Heart left ventricle (tissue), 16 donors: ENCODE data around the gene FGFBP3. TPM values are rescaled to one million over a fixed set of nuclear protein-coding genes. Genes with fewer than 3 reads are reported as not detected.

Experiments used
- ATAC-seq, 4 donors: fragments of 200-7000 bp; cut with Tn5 transposase; one replicate each; pipeline ENCODE4 v1.9.1; 2020 to 2022; ENCODE audit warnings: moderate library complexity in 4 of 4, mild to moderate bottlenecking in 3 of 4, moderate number of reproducible peaks in 1 of 4
- DNase-seq, 5 donors: peaks; one replicate each; pipeline ENCODE4 v3.0.0-alpha.2; 2020
- H3K27ac ChIP-seq, 12 donors: fragments of 200-600 bp; sonication (generic) in 4 of 12; one replicate each; pipeline versions ENCODE4 v1.5.0 to v1.8.0; 2016 to 2022; ENCODE audit warnings: mild to moderate bottlenecking in 2 of 12
- H3K27me3 ChIP-seq, 9 donors: fragments of 200-600 bp; sonication (generic) in 2 of 9; one replicate each; pipeline versions ENCODE4 v1.5.1 to v1.8.0; 2016 to 2022; ENCODE audit warnings: mild to moderate bottlenecking in 3 of 9
- H3K36me3 ChIP-seq, 9 donors: fragments of 200-600 bp; sonication (generic) in 2 of 9; one replicate each; pipeline versions ENCODE4 v1.5.0 to v1.8.0; 2018 to 2022; ENCODE audit warnings: mild to moderate bottlenecking in 2 of 9
- H3K4me1 ChIP-seq, 12 donors: fragments of 200-600 bp; sonication (generic) in 4 of 12; one replicate each; pipeline versions ENCODE4 v1.5.0 to v1.8.0; 2016 to 2022; ENCODE audit warnings: mild to moderate bottlenecking in 3 of 12
- H3K4me3 ChIP-seq, 12 donors: fragments of 200-600 bp; sonication (generic) in 4 of 12; one replicate each; pipeline versions ENCODE4 v1.5.0 to v1.8.0; 2017 to 2022; ENCODE audit warnings: mild to moderate bottlenecking in 9 of 12, moderate library complexity in 4 of 12
- H3K9me3 ChIP-seq, 12 donors: fragments of 200-600 bp; sonication (generic) in 4 of 12; one replicate each; pipeline versions ENCODE4 v1.5.0 to v1.8.0; 2016 to 2022; ENCODE audit warnings: mild to moderate bottlenecking in 1 of 12
- POLR2A ChIP-seq, 2 donors: fragments of 450-650 bp; IDR thresholded peaks; one replicate each; pipeline ENCODE4 v1.6.1; 2017; ENCODE audit warnings: antibody characterized with exemption in 2 of 2, mild to moderate bottlenecking in 2 of 2, moderate library complexity in 2 of 2
- WGBS, 4 donors: extraction: QIAGEN DNeasy Blood & Tissue Kit in 2 of 4; methylation state at CpG; one replicate each; pipeline versions ENCODE4 v1.1.5 to v1.1.7; 2013 to 2018; 5-methylcytosine and 5-hydroxymethylcytosine counted together
- intact Hi-C, 10 donors: fragments of 100-400 bp; cut with DNase I; formaldehyde crosslinking; loops; one replicate each; pipeline versions ENCODE4 v1.11.1 to v1.14.2; 2022
- polyA plus RNA-seq, 2 donors: library from polyadenylated mRNA; stranded (reverse); fragments of 200-250 nt; gene quantifications; one replicate each; pipeline ENCODE4 v1.2.3, GENCODE V29; 2013
- total RNA-seq, 9 donors: library from RNA; depleted of rRNA in 2 of 9; stranded (reverse); fragments of >200 nt in 2 of 9; fragmentation: NEBNext Ultra II Directional in 3 of 9; extraction: Animal tissue kit (Norgen Biotek cat#: 25700) in 3 of 9; gene quantifications; one replicate each; pipeline versions ENCODE4 v1.1.0 to v1.2.4, GENCODE V29; 2016 to 2023
- TF ChIP-seq, protein P1 (sequence below), 12 donors: fragments of 200-600 bp; sonication (generic) in 4 of 12; IDR thresholded peaks; one replicate each; pipeline versions ENCODE4 v1.5.0 to v1.8.0; 2018 to 2022; ENCODE audit warnings: antibody characterized with exemption in 12 of 12, mild to moderate bottlenecking in 5 of 12
- donor health status: ischemic (EF 13 %, LVEDD 7.1; RV severe dilation, severe dysfunction).
- donor health status: healthy with polysubstance abuse.
- donor health status: DM: no; HTN: yes; CAD: no.
- donor health status: DM: no; HTN: no; CAD: no.
- donor health status: ischemic (EF 25% LVEDD 6.9; RV normal size, moderate dysfunction).
- donor health status: ischemic (EF 25% LVEDD 5.7; RV mildly dilated, moderate dysfunction).
- donor health status: healthy.
- donor health status: DM: yes; HTN: yes; CAD: no.
- donor health status: ischemic (EF 35%, LVEDD 5.7; RV mildly dilated, moderate dysfunction).
- donor health status: nonischemic (EF 11% LVEDD 7.7; RV severe dilation, severe dysfunction).
- donor health status: DM: yes; HTN: yes; CAD: no.
- donor health status: PGD.
- donor health status: ischemic (EF 29% LVEDD 5.4; RV normal size, mild dysfunction).
- donor health status: nonischemic (EF 23%, LVEDD 6.1; RV moderate dilation, normal function).

FGFBP3 gene
- total and polyA plus RNA-seq, 11 donors: 0.16 to 0.81 (median 0.48) TPM; not detected in 1

- no peak for ATAC-seq
- TF ChIP-seq, protein P1, sequence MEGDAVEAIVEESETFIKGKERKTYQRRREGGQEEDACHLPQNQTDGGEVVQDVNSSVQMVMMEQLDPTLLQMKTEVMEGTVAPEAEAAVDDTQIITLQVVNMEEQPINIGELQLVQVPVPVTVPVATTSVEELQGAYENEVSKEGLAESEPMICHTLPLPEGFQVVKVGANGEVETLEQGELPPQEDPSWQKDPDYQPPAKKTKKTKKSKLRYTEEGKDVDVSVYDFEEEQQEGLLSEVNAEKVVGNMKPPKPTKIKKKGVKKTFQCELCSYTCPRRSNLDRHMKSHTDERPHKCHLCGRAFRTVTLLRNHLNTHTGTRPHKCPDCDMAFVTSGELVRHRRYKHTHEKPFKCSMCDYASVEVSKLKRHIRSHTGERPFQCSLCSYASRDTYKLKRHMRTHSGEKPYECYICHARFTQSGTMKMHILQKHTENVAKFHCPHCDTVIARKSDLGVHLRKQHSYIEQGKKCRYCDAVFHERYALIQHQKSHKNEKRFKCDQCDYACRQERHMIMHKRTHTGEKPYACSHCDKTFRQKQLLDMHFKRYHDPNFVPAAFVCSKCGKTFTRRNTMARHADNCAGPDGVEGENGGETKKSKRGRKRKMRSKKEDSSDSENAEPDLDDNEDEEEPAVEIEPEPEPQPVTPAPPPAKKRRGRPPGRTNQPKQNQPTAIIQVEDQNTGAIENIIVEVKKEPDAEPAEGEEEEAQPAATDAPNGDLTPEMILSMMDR (IDR thresholded peaks at IDR 0.05): no peak
- TF ChIP-seq POLR2A (IDR thresholded peaks at IDR 0.05): no peak
Measured at GRCh38 chr10:91919651-91920050, 10.4 kb upstream of the FGFBP3 start.

GRCh38 chr10:91910467-91910866 is 1.2 kb upstream of the FGFBP3 start:
- intact Hi-C loops: loop anchor here in 8 of 10 donors (5.0 to 10.0 kb wide), 4 partner anchors 153 to 516 kb away; partner anchors contain the start of gene PPP1R3C (in 1 of the 8)
- peaks cover 0 to 10% (median 0%) of the 10 kb centered on the region in 9 donors for H3K27me3 ChIP-seq
- WGBS, 4 donors: 75 to 93% (median 90%) methylated on average over 4 of the region's 4 CpGs
- TF ChIP-seq, protein P1 (IDR thresholded peaks at IDR 0.05): no peak
- no peak for TF ChIP-seq POLR2A (IDR thresholded peaks at IDR 0.05)
- no peak overlapping the region for H3K27ac ChIP-seq
- H3K4me1 ChIP-seq: peaks cover 0 to 23% (median 8%) of the 10 kb centered on the region in 12 donors
- H3K36me3 ChIP-seq: no peaks in the 10 kb centered on the region
- DNase-seq (no peak), ATAC-seq (no peak)
- H3K4me3 ChIP-seq: no peak overlapping the region
- H3K9me3 ChIP-seq: no peaks in the 10 kb centered on the region

More at GRCh38 chr10:91919651-91920050, 10.4 kb upstream of the FGFBP3 start:
- Histone ChIP-seq H3K27ac (no peak overlapping the region), H3K4me3 (no peak overlapping the region), H3K9me3 (peaks cover 0 to 12% (median 3%) of the 10 kb centered on the region in 12 donors), H3K36me3 (no peaks in the 10 kb centered on the region), H3K27me3 (peaks cover 0 to 21% (median 0%) of the 10 kb centered on the region in 9 donors), H3K4me1 (peaks cover 0 to 12% (median 4%) of the 10 kb centered on the region in 12 donors)
- intact Hi-C loops: loop anchor here in 4 of 10 donors (5.0 to 10.0 kb wide), 4 partner anchors 122 to 525 kb away; partner anchors contain the start of genes PPP1R3C (in 1 of the 4) and TNKS2 (in 1 of the 4)
- WGBS, 4 donors: 95 to 100% (median 97%) methylated on average over 1 of the region's 1 CpG
- no peak for DNase-seq

- Histone ChIP-seq H3K9me3 (no peaks in the 10 kb centered on the region), H3K4me3 (peak overlapping the region; percentile 55 to 94 (median 80)), H3K4me1 (peaks cover 0 to 23% (median 8%) of the 10 kb centered on the region in 12 donors), H3K27ac (peak overlapping the region in 11 of 12 donors; percentile 64 to 83 (median 79)), H3K27me3 (peaks cover 0 to 4% (median 0%) of the 10 kb centered on the region in 9 donors), H3K36me3 (no peaks in the 10 kb centered on the region)
- intact Hi-C loops: loop anchor here in 5 of 10 donors (1.0 to 10.0 kb wide), 5 partner anchors 15 to 414 kb away; partner anchors contain the start of genes BTAF1 (in 1 of the 5) and TNKS2 (in 1 of the 5)
- TF ChIP-seq, protein P1 (IDR thresholded peaks at IDR 0.05): peak; percentile 14 to 74 (median 40)
- TF ChIP-seq POLR2A (IDR thresholded peaks at IDR 0.05): no peak
- 0 to 1% (median 0%) methylated on average over 25 to 93 of the region's 93 CpGs for WGBS, 4 donors
- ATAC-seq (peak; percentile 91 to 97 (median 97)), DNase-seq (peak; percentile 70 to 87 (median 82))
Measured at GRCh38 chr10:91908337-91909116, 759 bp downstream of the FGFBP3 start.

- WGBS, 4 donors: 9 to 12% (median 10%) methylated on average over 17 to 18 of the region's 18 CpGs
- Histone ChIP-seq H3K4me1 (peaks cover 0 to 23% (median 8%) of the 10 kb centered on the region in 12 donors), H3K4me3 (peak overlapping the region; percentile 55 to 94 (median 80)), H3K27ac (peak overlapping the region in 11 of 12 donors; percentile 64 to 83 (median 79)), H3K9me3 (no peaks in the 10 kb centered on the region), H3K27me3 (no peaks in the 10 kb centered on the region), H3K36me3 (no peaks in the 10 kb centered on the region)
- TF ChIP-seq POLR2A (IDR thresholded peaks at IDR 0.05): no peak
- TF ChIP-seq, protein P1 (IDR thresholded peaks at IDR 0.05): no peak
- ATAC-seq (peak in 2 of 4 donors; percentile 5 to 20), DNase-seq (no peak)
- intact Hi-C loops: loop anchor here in 4 of 10 donors (2.0 to 10.0 kb wide), 4 partner anchors 113 to 413 kb away; partner anchors contain the start of gene TNKS2 (in 1 of the 4)
Measured at GRCh38 chr10:91907914-91908336, 1.4 kb downstream of the FGFBP3 start.
